NCI-H2107 treated with DMSO at 0.1 percent for 48 hours (cell line): ENCODE data around the gene MRPL10.
A peak's percentile ranks its signal among the peaks of the same experiment; 100 is the strongest.

Experiments used
- DNase-seq: peaks from one replicate; lab custom pipeline; 2025; ENCODE audit not compliant: unreplicated experiment; lab: John Stamatoyannopoulos, UW

MRPL10 gene

GRCh38 chr17:47831003-47831933 is at the start of gene MRPL10, which contains the start of gene LRRC46:
MRPL10 (minus strand) TSS chr17:47831541; CDS start chr17:47831511, 30 bp downstream.
LRRC46 (plus strand) TSS chr17:47831670; CDS start chr17:47831990, 320 bp downstream.
- DNase-seq, result peak; percentile 96

GRCh38 chr17:47879776-47880454 is 48.6 kb upstream of the MRPL10 start:
- DNase-seq, result no peak

DNA sequence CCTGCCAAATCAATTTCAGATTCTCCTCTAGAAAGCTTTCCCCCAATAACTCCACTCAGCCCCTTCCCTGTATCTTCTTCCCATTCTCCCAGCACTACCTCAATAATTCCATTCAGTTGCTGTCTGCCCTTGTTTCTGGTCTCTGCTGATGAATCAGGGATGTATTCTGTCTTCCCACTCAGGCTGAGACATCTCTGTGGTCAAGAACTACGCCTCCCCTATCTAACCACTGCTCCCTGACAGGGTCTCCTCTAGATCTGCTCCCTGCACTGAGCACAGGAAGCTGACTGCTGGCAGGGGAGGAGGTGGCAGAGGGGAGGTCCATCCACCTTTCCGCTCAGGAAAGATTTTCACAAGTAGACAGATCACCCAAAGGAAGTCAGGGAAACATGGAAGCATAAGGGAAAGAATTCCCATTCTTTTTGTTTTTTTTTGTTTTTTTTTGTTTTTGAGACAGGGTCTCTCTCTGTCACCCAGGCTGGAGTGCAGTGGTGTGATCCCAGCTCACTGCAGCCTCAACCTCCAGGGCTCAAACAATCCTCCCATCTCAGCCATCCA is 47.8 kb upstream of the MRPL10 start:
- DNase-seq, result no peak

- no peak for DNase-seq
Measured at GRCh38 chr17:47878203-47879027, 47.1 kb upstream of the MRPL10 start.

GRCh38 chr17:47877368-47878034 is 46.2 kb upstream of the MRPL10 start:
- DNase-seq, result no peak

DNA sequence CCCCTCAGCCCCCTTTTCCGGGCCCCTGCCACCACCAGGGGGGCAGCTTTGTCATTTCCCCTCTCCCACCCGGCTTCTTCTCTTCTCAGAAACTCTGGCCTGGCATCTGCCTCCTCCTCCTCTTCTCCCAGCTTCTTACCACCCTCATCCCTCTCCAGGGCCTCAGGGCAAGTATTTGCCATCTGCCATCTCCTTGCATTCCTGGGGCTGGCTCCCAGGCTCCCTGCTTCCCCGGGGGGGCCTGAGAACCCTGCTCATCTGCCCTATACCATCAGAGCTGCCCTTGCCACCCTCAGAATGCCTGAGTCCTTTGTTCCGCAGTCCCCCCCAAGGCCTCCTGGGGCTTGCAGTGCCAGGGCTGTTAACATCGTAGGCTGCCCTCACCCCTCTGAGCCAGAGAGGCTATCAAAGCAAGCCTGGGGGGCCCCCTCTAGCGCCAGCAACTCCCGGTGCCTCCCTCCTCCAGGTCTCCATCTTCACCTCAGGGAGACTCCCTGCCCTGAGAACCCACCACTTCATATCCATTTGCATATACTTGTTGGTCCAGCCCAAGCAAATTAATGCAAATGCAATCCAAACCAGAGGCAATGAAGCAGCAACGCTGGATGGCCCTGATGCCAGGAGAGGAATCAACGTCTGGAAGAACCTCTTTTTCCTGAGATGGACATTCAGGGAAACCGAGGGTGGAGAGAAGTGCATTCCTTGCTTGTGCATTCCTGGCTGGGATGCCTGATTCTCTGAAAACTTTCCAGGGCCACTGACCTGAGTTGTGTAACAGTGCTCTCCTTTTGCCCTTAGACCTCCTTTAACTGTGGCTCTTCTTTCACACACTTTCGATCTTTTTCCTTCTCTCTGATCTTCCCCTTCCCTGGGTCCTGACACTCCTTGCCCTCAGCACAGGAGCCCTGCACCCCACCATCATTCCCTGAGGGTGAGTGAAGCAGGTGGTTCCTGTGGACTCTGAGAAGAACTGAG is 44.0 kb upstream of the MRPL10 start:
- DNase-seq, result no peak

DNA sequence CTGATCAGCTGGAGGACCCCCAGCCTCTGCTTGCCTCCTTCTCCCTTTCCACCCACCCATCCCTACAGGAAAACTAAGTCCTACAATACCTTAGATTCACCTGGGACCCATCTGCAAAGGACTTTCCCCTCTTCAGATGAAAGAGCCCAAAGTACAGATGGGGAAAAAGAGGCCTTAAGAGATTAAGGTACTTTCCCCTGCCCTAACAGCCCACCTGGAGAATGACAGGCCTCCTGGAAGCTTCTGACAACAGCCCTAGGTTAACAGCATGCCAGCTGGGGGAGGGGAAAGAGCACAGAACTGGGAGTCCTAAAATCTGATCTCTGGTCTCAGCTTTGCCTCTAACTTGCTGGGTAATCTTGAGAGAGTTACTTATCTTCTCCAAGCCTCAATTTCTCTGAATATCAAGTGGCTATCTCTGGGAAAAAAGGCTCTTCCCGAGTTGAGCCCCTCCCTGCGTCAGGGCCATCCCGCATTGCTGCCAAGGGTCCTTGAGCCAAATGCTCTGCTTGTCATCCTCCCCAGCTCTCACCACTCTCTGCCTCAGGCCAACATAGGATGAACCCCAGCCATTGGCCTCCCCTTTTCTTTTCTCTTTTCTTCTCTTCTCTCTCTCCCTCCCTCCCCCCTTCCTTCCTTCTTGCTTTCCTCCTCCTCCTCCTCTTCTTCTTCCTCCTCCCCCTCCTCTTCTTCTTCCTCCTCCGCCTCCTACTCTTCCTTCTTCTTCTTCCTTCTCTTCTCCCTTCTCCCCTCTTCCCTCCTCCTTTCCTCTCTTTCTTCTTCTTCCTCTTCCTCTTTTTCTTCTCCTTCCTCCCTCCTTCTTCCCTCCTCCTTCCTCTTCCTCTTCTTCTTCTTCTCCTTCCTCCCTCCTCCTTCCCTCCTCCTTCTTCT is 42.1 kb upstream of the MRPL10 start:
- no peak for DNase-seq

DNA sequence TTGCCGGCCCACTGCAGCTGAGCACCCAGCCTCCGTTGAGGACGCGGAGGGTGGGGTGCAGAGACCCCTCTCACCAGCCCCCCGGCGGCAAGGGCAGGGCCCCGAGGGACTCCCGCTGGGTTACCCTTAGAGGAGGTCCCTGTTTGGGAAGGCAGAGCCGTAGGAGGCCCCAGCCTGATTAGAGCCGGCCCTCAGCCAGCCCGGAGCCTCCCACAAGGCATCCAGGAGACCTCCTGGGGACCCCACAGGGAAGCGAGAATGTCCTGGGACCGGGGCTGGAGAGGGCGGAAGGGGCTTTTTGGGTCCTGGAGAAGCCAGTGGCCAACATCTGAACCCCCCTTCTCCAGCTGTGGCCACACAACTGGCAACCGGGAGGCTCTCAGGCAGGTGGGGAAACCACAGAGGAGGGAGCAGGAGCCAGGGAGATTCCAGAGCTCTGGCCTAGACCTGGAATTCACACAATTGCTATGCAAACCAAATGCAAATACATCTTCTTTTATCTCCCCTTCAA is 41.4 kb upstream of the MRPL10 start:
- DNase-seq, result no peak

GRCh38 chr17:47872019-47872650 is 40.8 kb upstream of the MRPL10 start:
- no peak for DNase-seq

DNA sequence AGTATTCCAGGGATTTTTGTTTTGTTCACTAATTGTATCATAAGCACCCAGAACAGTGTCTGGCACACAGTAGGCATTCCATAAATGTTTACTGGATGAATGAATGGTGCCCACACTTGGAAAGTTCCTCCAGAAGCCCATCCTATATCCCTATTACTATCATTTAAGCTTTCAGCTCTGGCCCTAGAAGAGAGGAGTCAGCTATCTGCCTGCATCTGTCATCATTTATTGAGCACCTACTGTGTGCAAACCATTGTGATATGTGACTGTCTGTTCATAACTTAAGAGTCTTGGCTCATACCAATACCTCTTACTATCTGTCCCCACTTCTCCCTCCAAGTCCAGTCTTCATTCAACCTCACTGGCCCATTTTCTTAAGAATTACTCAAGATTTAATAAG is 39.7 kb upstream of the MRPL10 start:
- DNase-seq, result no peak

DNA sequence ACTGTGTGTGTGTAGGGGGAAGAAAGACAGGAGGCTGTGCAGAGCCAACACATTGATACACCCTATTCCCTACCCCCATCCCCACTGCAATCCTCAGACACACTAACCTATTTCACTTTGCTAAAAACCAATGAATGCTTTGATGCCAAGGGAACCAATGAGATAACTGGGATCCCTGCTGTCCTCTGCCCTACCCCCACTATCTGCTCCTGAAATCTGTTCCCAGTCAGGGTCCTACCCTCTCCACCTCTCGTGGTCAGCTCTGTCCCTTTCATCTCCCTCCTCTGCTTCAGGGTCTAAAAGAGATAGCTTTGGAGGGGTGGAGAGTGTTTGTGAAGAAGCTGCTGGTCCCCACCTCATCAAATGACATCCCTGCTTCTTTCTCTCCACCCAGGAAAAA is 38.7 kb upstream of the MRPL10 start:
- DNase-seq, result no peak

- no peak for DNase-seq
Measured at GRCh38 chr17:47869114-47869513, 37.8 kb upstream of the MRPL10 start.

GRCh38 chr17:47867813-47868533 is 36.6 kb upstream of the MRPL10 start:
- DNase-seq, result no peak

- no peak for DNase-seq
Measured at GRCh38 chr17:47866941-47867340, 35.6 kb upstream of the MRPL10 start.

DNA sequence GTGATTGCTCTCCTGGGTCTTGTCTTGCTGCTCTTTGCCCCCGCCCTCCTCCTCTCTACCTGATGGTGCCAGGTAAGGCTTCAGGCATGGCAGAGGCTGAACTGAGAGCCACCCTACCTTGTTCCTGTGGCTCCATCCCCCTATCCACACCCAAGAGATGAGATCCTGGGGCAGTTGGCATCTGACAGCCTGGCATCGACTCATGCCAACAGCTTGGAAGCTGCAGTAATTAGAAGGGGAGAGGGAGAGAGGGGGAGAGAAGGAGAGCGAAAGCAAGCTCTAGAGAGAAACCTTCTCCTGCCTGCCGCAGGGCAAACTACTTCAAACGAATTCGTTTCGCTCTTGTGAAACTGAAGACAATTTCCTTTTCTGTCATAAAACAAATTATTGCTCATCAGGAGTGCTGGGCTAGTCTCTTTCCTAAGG is 33.5 kb upstream of the MRPL10 start:
- DNase-seq, result no peak

GRCh38 chr17:47862621-47863440 is 31.5 kb upstream of the MRPL10 start:
- no peak for DNase-seq
